NCI-H2171 (cell line): ENCODE data around the gene RTN3.
"Not testable (repeated sequence)": the region's sequence is repeated elsewhere in the genome, so short reads cannot be mapped to it uniquely, and the experiment has no call there.

ENCODE experiments used
- DNase-seq: peaks from one replicate; lab custom pipeline; 2025; lab: John Stamatoyannopoulos, UW

Gene RTN3

GRCh38 chr11:63769042-63769713 is 87.9 kb downstream of the RTN3 start:
- DNase-seq: peak; percentile 18

- no peak for DNase-seq
Measured at GRCh38 chr11:63769714-63770455, 88.6 kb downstream of the RTN3 start.

- no peak for DNase-seq
Measured at GRCh38 chr11:63770763-63771162, 89.5 kb downstream of the RTN3 start.

- not testable (repeated sequence) for DNase-seq
Measured at GRCh38 chr11:63771741-63772318, 90.5 kb downstream of the RTN3 start.

- DNase-seq: no peak
Measured at GRCh38 chr11:63775191-63775590, 93.9 kb downstream of the RTN3 start.

- no peak for DNase-seq
Measured at GRCh38 chr11:63779039-63779438, 97.7 kb downstream of the RTN3 start.

GRCh38 chr11:63782749-63783148 is 101.4 kb downstream of the RTN3 start:
- no peak for DNase-seq

GRCh38 chr11:63783925-63784592 is 102.8 kb downstream of the RTN3 start:
- no peak for DNase-seq

GRCh38 chr11:63785823-63786222 is 104.5 kb downstream of the RTN3 start:
- DNase-seq: no peak

- no peak for DNase-seq
Measured at GRCh38 chr11:63791495-63792167, 110.3 kb downstream of the RTN3 start.

GRCh38 chr11:63793161-63793560 is 111.9 kb downstream of the RTN3 start:
- no peak for DNase-seq

GRCh38 chr11:63795066-63795465 is 113.8 kb downstream of the RTN3 start:
- DNase-seq: no peak

- no peak for DNase-seq
Measured at GRCh38 chr11:63800921-63801320, 119.6 kb downstream of the RTN3 start.

GRCh38 chr11:63802637-63803414 is 121.5 kb downstream of the RTN3 start:
- DNase-seq: no peak

- DNase-seq: no peak
Measured at GRCh38 chr11:63804259-63804658, 123.0 kb downstream of the RTN3 start.

- DNase-seq: no peak
Measured at GRCh38 chr11:63805844-63806415, 124.6 kb downstream of the RTN3 start.
